Measurements from ENCODE around the gene SH3BP1. TPM values are rescaled to one million over a fixed set of nuclear protein-coding genes. Genes with fewer than 3 reads are reported as not detected.

The SH3BP1 gene
- total and polyA plus RNA-seq, 4 experiments from 2014 or later: 17.6 to 89.2 (median 57.1) TPM

DNA sequence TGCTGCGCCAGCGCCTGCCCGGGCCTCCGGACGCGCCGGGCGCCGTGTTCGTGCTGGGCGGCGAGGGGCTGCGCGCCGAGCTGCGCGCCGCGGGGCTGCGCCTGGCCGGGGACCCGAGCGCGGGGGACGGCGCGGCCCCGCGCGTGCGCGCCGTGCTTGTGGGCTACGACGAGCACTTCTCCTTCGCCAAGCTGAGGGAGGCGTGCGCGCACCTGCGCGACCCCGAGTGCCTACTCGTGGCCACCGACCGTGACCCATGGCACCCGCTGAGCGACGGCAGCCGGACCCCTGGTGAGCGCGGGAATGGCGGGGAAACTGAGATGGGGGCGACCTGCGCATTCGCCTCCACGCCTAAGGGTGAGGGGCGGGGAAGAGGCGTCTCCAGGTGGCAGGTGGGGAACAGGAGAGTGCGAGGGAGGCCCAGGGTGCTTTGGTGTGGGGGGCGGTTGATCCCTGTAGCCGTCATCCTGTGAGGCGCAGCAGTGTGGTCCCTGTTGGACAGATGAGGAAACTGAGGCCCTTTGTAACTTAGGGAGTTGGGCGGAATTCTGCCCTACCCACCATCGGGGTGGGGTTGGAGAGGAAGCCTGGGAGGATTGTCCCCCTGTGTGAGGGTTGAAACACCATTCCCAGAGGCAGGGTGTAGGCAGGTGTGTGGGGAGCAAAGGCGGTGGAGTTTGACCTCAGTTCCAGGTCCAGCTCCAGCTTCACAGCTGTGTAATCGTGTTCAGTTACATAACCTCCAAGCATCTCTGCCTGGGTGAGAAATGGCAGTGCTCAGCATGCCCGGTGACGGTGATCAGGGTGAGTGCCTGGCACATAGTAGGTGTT lies 19.8 kb downstream of the SH3BP1 start:
- Histone ChIP-seq H3K9me3 (ENCODE audit: control insufficient read depth in 1 of 2, low read length in 2 of 2) (no peaks in the 10 kb centered on the region), H3K4me1 (ENCODE audit: insufficient read depth, low read length) (peaks cover 33% of the 10 kb centered on the region), H3K27me3 (ENCODE audit: insufficient read depth, low read length) (no peaks in the 10 kb centered on the region), H3K4me3 (ENCODE audit: low read length in 2 of 2) (peak overlapping the region in 1 of 2 donors; percentile 57), H3K27ac (ENCODE audit: low read depth, low read length) (peak overlapping the region; percentile 40), H3K36me3 (ENCODE audit: insufficient read depth, low read length) (peaks cover 3% of the 10 kb centered on the region)
- Mint-ChIP-seq H3K4me1 (peaks cover 27 to 49% (median 37%) of the 10 kb centered on the region in 4 donors), H3K4me3 (peak overlapping the region; percentile 78 to 90 (median 82)), H3K36me3 (peaks cover 0 to 17% of the 10 kb centered on the region in 2 donors), H3K9me3 (no peaks in the 10 kb centered on the region), H3K27me3 (no peaks in the 10 kb centered on the region), H3K27ac (peak overlapping the region in 6 of 7 donors; percentile 62 to 86 (median 76))
- DNase-seq: peak in 1 of 5 donors; percentile 38
- intact Hi-C loops (cut with micrococcal nuclease): loop anchor here (2.0 kb wide), 1 partner anchor 20 kb away; the partner anchor contains the start of gene SH3BP1
- ChIA-PET CTCF (ENCODE audit: partially characterized antibody) (interaction anchor here (0.8 to 17.5 kb wide), 15 partner anchors 12 to 204 kb away, joined by 3 to 221 read pairs (median 6); partner anchors contain the start of genes GGA1 and LGALS1), POLR2A (ENCODE audit: partially characterized antibody) (interaction anchor here (0.6 to 13.9 kb wide), 16 partner anchors 10 to 1579 kb away, joined by 3 to 348 read pairs (median 18); partner anchors contain the start of genes GGA1, LGALS1, NOL12 and SH3BP1)

DNA sequence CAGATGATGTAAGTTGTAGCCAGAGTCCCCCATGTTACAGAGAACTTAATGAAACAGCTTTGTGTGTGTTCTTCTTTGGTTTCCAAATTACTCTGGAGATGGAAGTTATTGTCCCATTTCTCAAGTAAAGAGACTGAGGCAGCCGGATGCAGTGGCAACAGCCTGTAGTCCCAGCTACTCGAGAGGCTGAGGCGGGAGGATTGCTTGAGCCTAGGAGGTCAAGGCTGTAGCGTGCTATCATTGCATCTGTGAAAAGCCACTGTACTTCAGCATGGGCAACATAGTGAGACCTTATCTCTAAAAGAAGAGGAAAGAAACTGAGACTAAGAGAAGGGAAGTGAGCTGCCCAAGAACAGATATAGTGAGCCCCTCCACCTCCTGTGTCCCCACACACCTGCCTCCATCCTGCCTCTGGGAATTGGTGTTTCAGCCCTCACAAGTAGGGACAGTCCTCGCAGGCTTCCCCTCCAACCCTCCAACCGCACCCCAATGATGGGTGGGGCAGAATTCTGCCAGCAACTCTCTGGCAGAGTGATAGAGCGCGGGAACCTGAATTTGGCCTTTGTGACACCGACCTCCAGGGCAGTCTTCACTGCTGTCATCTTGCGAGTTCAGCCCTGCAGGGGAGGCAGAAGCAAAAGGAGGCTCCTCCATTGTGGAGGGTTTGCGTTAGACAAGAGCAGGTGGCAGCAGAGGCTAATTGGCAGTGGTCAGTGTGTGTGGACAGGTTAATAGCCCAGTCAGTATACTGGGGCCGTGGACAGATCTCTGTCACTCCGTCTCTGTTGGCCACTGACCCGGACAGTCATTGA lies 20.6 kb downstream of the SH3BP1 start:
- H3K27me3 ChIP-seq (ENCODE audit: insufficient read depth, low read length): no peaks in the 10 kb centered on the region
- no peaks in the 10 kb centered on the region for H3K9me3 Mint-ChIP-seq
- peak overlapping the region in 6 of 7 donors; percentile 62 to 86 (median 76) for H3K27ac Mint-ChIP-seq
- H3K9me3 ChIP-seq (ENCODE audit: control insufficient read depth in 1 of 2, low read length in 2 of 2): no peaks in the 10 kb centered on the region
- peaks cover 27 to 49% (median 37%) of the 10 kb centered on the region in 4 donors for H3K4me1 Mint-ChIP-seq
- peaks cover 3% of the 10 kb centered on the region for H3K36me3 ChIP-seq (ENCODE audit: insufficient read depth, low read length)
- DNase-seq: no peak
- ChIA-PET POLR2A (ENCODE audit: partially characterized antibody) (interaction anchor here (0.6 to 13.9 kb wide), 10 partner anchors 11 to 1578 kb away, joined by 3 to 348 read pairs (median 36); partner anchors contain the start of genes GGA1, LGALS1, NOL12 and SH3BP1), CTCF (ENCODE audit: partially characterized antibody) (interaction anchor here (1.2 to 17.5 kb wide), 5 partner anchors 11 to 68 kb away, joined by 3 to 221 read pairs (median 14); partner anchors contain the start of gene LGALS1)
- no peaks in the 10 kb centered on the region for H3K27me3 Mint-ChIP-seq
- peak overlapping the region in 1 of 2 donors; percentile 57 for H3K4me3 ChIP-seq (ENCODE audit: low read length in 2 of 2)
- H3K27ac ChIP-seq (ENCODE audit: low read depth, low read length): no peak overlapping the region
- peak overlapping the region; percentile 78 to 90 (median 82) for H3K4me3 Mint-ChIP-seq
- H3K36me3 Mint-ChIP-seq: peaks cover 0 to 14% of the 10 kb centered on the region in 2 donors
- intact Hi-C loops (cut with micrococcal nuclease): loop anchor here (2.0 kb wide), 1 partner anchor 21 kb away; the partner anchor contains the start of gene SH3BP1
- peaks cover 33% of the 10 kb centered on the region for H3K4me1 ChIP-seq (ENCODE audit: insufficient read depth, low read length)

DNA sequence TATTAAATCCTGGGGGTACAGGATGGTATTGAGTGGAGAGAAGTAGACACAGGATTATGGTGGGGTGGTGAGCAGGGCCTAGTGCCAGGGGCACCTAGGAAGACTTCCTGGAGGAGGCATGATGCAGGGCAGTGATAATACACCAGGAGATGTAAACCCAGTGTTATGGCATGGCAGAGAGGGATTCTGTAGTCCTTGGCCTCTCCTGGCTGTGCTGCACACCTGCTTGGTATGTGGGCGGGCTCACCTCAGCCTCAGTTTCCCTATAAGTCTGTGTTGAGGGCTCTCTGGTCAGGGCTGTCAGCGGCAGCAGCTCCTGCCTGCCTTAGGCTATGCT lies 21.2 kb downstream of the SH3BP1 start:
- Histone ChIP-seq H3K4me3 (ENCODE audit: low read length in 2 of 2) (no peak overlapping the region), H3K27me3 (ENCODE audit: insufficient read depth, low read length) (no peaks in the 10 kb centered on the region), H3K36me3 (ENCODE audit: insufficient read depth, low read length) (peaks cover 3% of the 10 kb centered on the region), H3K9me3 (ENCODE audit: control insufficient read depth in 1 of 2, low read length in 2 of 2) (no peaks in the 10 kb centered on the region), H3K27ac (ENCODE audit: low read depth, low read length) (no peak overlapping the region), H3K4me1 (ENCODE audit: insufficient read depth, low read length) (peaks cover 33% of the 10 kb centered on the region)
- H3K9me3 Mint-ChIP-seq: no peaks in the 10 kb centered on the region
- ChIA-PET POLR2A (ENCODE audit: partially characterized antibody) (interaction anchor here (1.5 to 13.9 kb wide), 7 partner anchors 12 to 53 kb away, joined by 7 to 348 read pairs (median 59); partner anchors contain the start of genes GGA1, LGALS1, NOL12 and SH3BP1), CTCF (ENCODE audit: partially characterized antibody) (interaction anchor here (1.2 to 17.5 kb wide), 5 partner anchors 11 to 68 kb away, joined by 3 to 221 read pairs (median 14); partner anchors contain the start of gene LGALS1)
- DNase-seq: no peak
- H3K27ac Mint-ChIP-seq: peak overlapping the region in 2 of 7 donors; percentile 48 to 71
- H3K36me3 Mint-ChIP-seq: peaks cover 0 to 14% of the 10 kb centered on the region in 2 donors
- intact Hi-C loops (cut with micrococcal nuclease): no loop called here
- no peaks in the 10 kb centered on the region for H3K27me3 Mint-ChIP-seq
- H3K4me1 Mint-ChIP-seq: peaks cover 27 to 49% (median 37%) of the 10 kb centered on the region in 4 donors
- peak overlapping the region in 7 of 8 donors; percentile 52 to 90 (median 82) for H3K4me3 Mint-ChIP-seq

GRCh38 chr22:37661160-37661924 lies 21.9 kb downstream of the SH3BP1 start:
- Histone ChIP-seq H3K4me3 (ENCODE audit: low read length in 2 of 2) (no peak overlapping the region), H3K4me1 (ENCODE audit: insufficient read depth, low read length) (peaks cover 33% of the 10 kb centered on the region), H3K27me3 (ENCODE audit: insufficient read depth, low read length) (no peaks in the 10 kb centered on the region), H3K36me3 (ENCODE audit: insufficient read depth, low read length) (no peaks in the 10 kb centered on the region), H3K27ac (ENCODE audit: low read depth, low read length) (no peak overlapping the region), H3K9me3 (ENCODE audit: control insufficient read depth in 1 of 2, low read length in 2 of 2) (no peaks in the 10 kb centered on the region)
- H3K4me1 Mint-ChIP-seq: peaks cover 27 to 45% (median 35%) of the 10 kb centered on the region in 4 donors
- intact Hi-C loops (cut with micrococcal nuclease): no loop called here
- DNase-seq: peak in 3 of 5 donors; percentile 18 to 34 (median 24)
- peak overlapping the region in 2 of 8 donors; percentile 82 to 83 for H3K4me3 Mint-ChIP-seq
- no peaks in the 10 kb centered on the region for H3K27me3 Mint-ChIP-seq
- CTCF ChIA-PET (ENCODE audit: partially characterized antibody): interaction anchor here (0.9 to 17.5 kb wide), 9 partner anchors 8 to 69 kb away, joined by 3 to 221 read pairs (median 6); partner anchors contain the start of genes LGALS1 and NOL12
- H3K36me3 Mint-ChIP-seq: peaks cover 0 to 8% of the 10 kb centered on the region in 2 donors
- H3K9me3 Mint-ChIP-seq: no peaks in the 10 kb centered on the region
- peak overlapping the region in 2 of 7 donors; percentile 17 to 38 for H3K27ac Mint-ChIP-seq
- POLR2A ChIA-PET (ENCODE audit: partially characterized antibody): interaction anchor here (1.5 to 13.9 kb wide), 6 partner anchors 11 to 54 kb away, joined by 7 to 348 read pairs (median 64); partner anchors contain the start of genes GGA1, LGALS1, NOL12 and SH3BP1

DNA sequence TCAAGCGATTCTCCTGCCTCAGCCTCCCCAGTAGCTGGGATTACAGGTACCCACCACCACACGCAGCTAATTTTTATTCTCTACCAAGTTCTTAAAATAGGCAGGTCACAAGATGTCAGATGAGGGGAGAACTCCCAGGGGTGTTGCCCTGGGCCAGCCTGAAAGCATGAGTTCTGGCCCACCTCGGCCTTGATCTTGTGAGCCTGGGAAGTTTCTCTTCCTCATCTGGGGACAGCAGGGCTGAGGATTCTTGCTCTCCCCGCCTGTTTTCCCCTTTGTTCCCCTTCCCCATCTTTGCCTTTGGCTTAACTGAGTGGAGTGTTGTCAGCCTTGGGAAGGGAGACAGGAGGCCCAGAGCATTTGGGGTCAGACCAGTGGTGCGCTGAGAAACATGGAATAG lies 22.6 kb downstream of the SH3BP1 start:
- Histone ChIP-seq H3K36me3 (ENCODE audit: insufficient read depth, low read length) (no peaks in the 10 kb centered on the region), H3K4me1 (ENCODE audit: insufficient read depth, low read length) (peaks cover 33% of the 10 kb centered on the region), H3K9me3 (ENCODE audit: control insufficient read depth in 1 of 2, low read length in 2 of 2) (no peaks in the 10 kb centered on the region), H3K27ac (ENCODE audit: low read depth, low read length) (no peak overlapping the region), H3K4me3 (ENCODE audit: low read length in 2 of 2) (no peak overlapping the region), H3K27me3 (ENCODE audit: insufficient read depth, low read length) (no peaks in the 10 kb centered on the region)
- POLR2A ChIA-PET (ENCODE audit: partially characterized antibody): interaction anchor here (1.5 to 13.9 kb wide), 5 partner anchors 10 to 55 kb away, joined by 7 to 348 read pairs (median 70); partner anchors contain the start of genes GGA1, LGALS1, NOL12 and SH3BP1
- H3K9me3 Mint-ChIP-seq: no peaks in the 10 kb centered on the region
- CTCF ChIA-PET (ENCODE audit: partially characterized antibody): interaction anchor here (1.0 to 17.5 kb wide), 8 partner anchors 7 to 39 kb away, joined by 3 to 221 read pairs (median 9); partner anchors contain the start of genes LGALS1 and NOL12
- peak overlapping the region in 1 of 7 donors; percentile 17 for H3K27ac Mint-ChIP-seq
- no peak overlapping the region for H3K4me3 Mint-ChIP-seq
- peaks cover 27 to 42% (median 33%) of the 10 kb centered on the region in 4 donors for H3K4me1 Mint-ChIP-seq
- no peak for DNase-seq
- intact Hi-C loops (cut with micrococcal nuclease): no loop called here
- H3K27me3 Mint-ChIP-seq: no peaks in the 10 kb centered on the region
- peaks cover 0 to 8% of the 10 kb centered on the region in 2 donors for H3K36me3 Mint-ChIP-seq

Measured in CD4-positive, alpha-beta memory T cell (primary cell).